ENCODE results near the gene TMEM37. TPM values are rescaled to one million over a fixed set of nuclear protein-coding genes. Genes with fewer than 3 reads are reported as not detected.

TMEM37 gene
- total and polyA plus RNA-seq, 2 of the 8 experiments (the other 6 are each of a cell fraction or from before 2014, with no cell fraction given), result 11.0 to 16.2 TPM

GRCh38 chr2:119469661-119470297 is 38.1 kb downstream of the TMEM37 start:
- ChIA-PET CTCF (ENCODE audit: partially characterized antibody) (interaction anchor here (1.2 to 16.2 kb wide), 4 partner anchors 9 to 63 kb away, joined by 4 to 411 read pairs (median 6); no protein-coding TSS in a partner anchor), POLR2A (ENCODE audit: partially characterized antibody) (no interaction called here)
- no peak for FAIRE-seq

More at GRCh38 chr2:119469661-119470297, 38.1 kb downstream of the TMEM37 start:
- Histone ChIP-seq H3K79me2 (ENCODE audit: control insufficient read depth in 1 of 2, insufficient read depth in 2 of 2, low read length in 2 of 2) (no peaks in the 10 kb centered on the region), H2BK12ac (ENCODE audit: low read depth, low read length) (no peak overlapping the region), H4K5ac (ENCODE audit: insufficient read length, low read depth, low read length) (no peak overlapping the region), H2AK5ac (ENCODE audit: low read depth, low read length) (no peak overlapping the region), H2BK15ac (ENCODE audit: low read length) (no peak overlapping the region), H3K36me3 (ENCODE audit: control insufficient read depth in 2 of 4, insufficient read depth in 4 of 4, low read length in 3 of 4) (no peaks in the 10 kb centered on the region), H4K20me1 (replicated peaks in 1 of 2; ENCODE audit: control insufficient read depth in 1 of 2, insufficient read depth in 2 of 2, low read length in 2 of 2) (no peaks in the 10 kb centered on the region), H3K56ac (replicated peaks; ENCODE audit: insufficient read length, low read depth, low read length) (no peak overlapping the region), H3K4ac (replicated peaks; ENCODE audit: insufficient read length, low read depth, low read length) (no peak overlapping the region), H3K27me3 (replicated peaks in 1 of 4; ENCODE audit: control insufficient read depth in 3 of 4, extremely low read depth in 1 of 4, insufficient read depth in 3 of 4, low read length in 3 of 4) (no peaks in the 10 kb centered on the region), H3K4me2 (ENCODE audit: insufficient read depth in 1 of 2, low read depth in 2 of 2, low read length in 2 of 2) (no peak overlapping the region; a peak in 1 of 4 replicates), H4K91ac (replicated peaks; ENCODE audit: insufficient read length, low read length) (no peak overlapping the region), H4K8ac (ENCODE audit: extremely low read depth, insufficient read depth, low read length) (no peak overlapping the region), H3K9me3 (ENCODE audit: insufficient read depth in 2 of 2, low read depth in 1 of 2, low read length in 1 of 2) (no peaks in the 10 kb centered on the region), H3K4me1 (replicated peaks in 1 of 4; ENCODE audit: control insufficient read depth in 3 of 4, insufficient read depth in 4 of 4, low read length in 3 of 4) (peaks cover 0 to 9% (median 2%) of the 10 kb centered on the region in 4 experiments; a peak in 6 of 7 replicates), H3K27ac (ENCODE audit: low read depth, low read length) (no peak overlapping the region), H3K9ac (replicated peaks in 1 of 4; ENCODE audit: extremely low read depth in 1 of 4, low read depth in 3 of 4, low read length in 3 of 4) (no peak overlapping the region), H3K18ac (ENCODE audit: extremely low read depth, low read length) (no peak overlapping the region), H2AFZ (ENCODE audit: low read length) (no peak overlapping the region; the same call in 1 of the 2 replicates), H3K79me1 (ENCODE audit: low read depth, low read length) (no peaks in the 10 kb centered on the region), H3K4me3 (ENCODE audit: extremely low read depth in 1 of 4, insufficient read depth in 2 of 4, low read depth in 3 of 4, low read length in 4 of 4) (no peak overlapping the region), H2BK5ac (ENCODE audit: low read depth, low read length) (no peak overlapping the region), H3K23ac (ENCODE audit: insufficient read length) (no peak overlapping the region), H3K14ac (ENCODE audit: insufficient read length) (no peak overlapping the region), H2BK120ac (replicated peaks; ENCODE audit: low read depth, low read length) (no peak overlapping the region), H2BK20ac (ENCODE audit: low read length) (no peak overlapping the region), H3K23me2 (ENCODE audit: low read depth, low read length) (no peaks in the 10 kb centered on the region)
- WGBS, 2 experiments (ENCODE audit: extremely low coverage in 1 of 2, insufficient coverage in 1 of 2, insufficient read length in 1 of 2, insufficient replicate concordance in 2 of 2, low coverage in 1 of 2, low lambda C conversion rate in 2 of 2, missing lambda C conversion rate in 1 of 2), result 55% methylated on average over 2 of the region's 2 CpGs; no CpG with 5 or more reads in 1 of the 2 experiments
- no peak for DNase-seq (ENCODE audit: low read depth in 1 of 2, low spot score in 2 of 2)
- no peak for TF ChIP-seq FOSL1 (IDR thresholded peaks at IDR 0.05; ENCODE audit: insufficient read depth, low read depth, low read length)
- TF ChIP-seq POU5F1 (IDR thresholded peaks at IDR 0.05; ENCODE audit: low read depth, low read length), result no peak
- no peak for TF ChIP-seq TCF12 (IDR thresholded peaks at IDR 0.05; ENCODE audit: low read depth, low read length)
- TF ChIP-seq MAX (IDR thresholded peaks at IDR 0.05), result no peak
